Dedifferentiated amniotic fluid mesenchymal stem cell (primary cell): ENCODE data around the gene NCK2.

Experiments used
- DNase-seq: peaks from one replicate; pipeline ENCODE4 v3.0.0-alpha.2; 2016; ENCODE audit errors: extremely low spot score

NCK2 gene

GRCh38 chr2:105925390-105925789, 180.7 kb downstream of the NCK2 start:
- DNase-seq, result no peak

GRCh38 chr2:105926960-105927678, 182.4 kb downstream of the NCK2 start:
- no peak for DNase-seq

GRCh38 chr2:105928086-105928485, 183.4 kb downstream of the NCK2 start:
- no peak for DNase-seq

- DNase-seq, result no peak
Observed at GRCh38 chr2:105928563-105928962, 183.9 kb downstream of the NCK2 start.

GRCh38 chr2:105929516-105929915, 184.8 kb downstream of the NCK2 start:
- no peak for DNase-seq

- DNase-seq, result no peak
Observed at GRCh38 chr2:105932582-105932981, 187.9 kb downstream of the NCK2 start.

- no peak for DNase-seq
Observed at GRCh38 chr2:105933906-105934305, 189.2 kb downstream of the NCK2 start.

GRCh38 chr2:105934467-105934866, 189.8 kb downstream of the NCK2 start:
- DNase-seq, result no peak

GRCh38 chr2:105935063-105935462, 190.4 kb downstream of the NCK2 start:
- no peak for DNase-seq

GRCh38 chr2:105936954-105937353, 192.2 kb downstream of the NCK2 start:
- no peak for DNase-seq

GRCh38 chr2:105937498-105938097, 192.9 kb downstream of the NCK2 start:
- no peak for DNase-seq
